Astrocyte of the hippocampus (primary cell): ENCODE results near the gene KLK8.
"Not testable (repeated sequence)": the region's sequence is repeated elsewhere in the genome, so short reads cannot be mapped to it uniquely, and the experiment has no call there.

Experiments used
- DNase-seq: peaks from one replicate; pipeline ENCODE4 v3.0.0; 2011; ENCODE audit warnings: low read depth, low spot score

The KLK8 gene

DNA sequence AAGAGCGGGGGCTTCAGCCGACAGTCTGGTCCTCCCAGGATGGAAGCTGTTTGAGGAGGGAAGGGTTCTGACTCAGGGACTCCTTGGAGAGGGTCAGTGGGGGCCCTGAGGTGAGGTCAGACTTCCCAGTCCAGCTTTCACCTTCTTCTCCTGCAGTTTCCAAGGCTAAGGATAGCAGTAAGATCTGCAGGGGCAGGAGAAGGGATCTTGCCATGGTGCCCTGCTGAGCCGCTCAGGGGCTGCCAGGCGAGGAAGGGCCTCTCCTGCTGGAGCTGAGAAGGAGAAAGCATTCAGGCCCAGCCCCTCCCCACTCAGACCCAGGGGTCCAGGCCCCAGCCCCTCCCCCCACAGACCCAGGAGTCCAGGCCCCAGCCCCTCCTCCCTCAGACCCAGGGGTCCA lies 19.2 kb downstream of the KLK8 start:
- no peak for DNase-seq

DNA sequence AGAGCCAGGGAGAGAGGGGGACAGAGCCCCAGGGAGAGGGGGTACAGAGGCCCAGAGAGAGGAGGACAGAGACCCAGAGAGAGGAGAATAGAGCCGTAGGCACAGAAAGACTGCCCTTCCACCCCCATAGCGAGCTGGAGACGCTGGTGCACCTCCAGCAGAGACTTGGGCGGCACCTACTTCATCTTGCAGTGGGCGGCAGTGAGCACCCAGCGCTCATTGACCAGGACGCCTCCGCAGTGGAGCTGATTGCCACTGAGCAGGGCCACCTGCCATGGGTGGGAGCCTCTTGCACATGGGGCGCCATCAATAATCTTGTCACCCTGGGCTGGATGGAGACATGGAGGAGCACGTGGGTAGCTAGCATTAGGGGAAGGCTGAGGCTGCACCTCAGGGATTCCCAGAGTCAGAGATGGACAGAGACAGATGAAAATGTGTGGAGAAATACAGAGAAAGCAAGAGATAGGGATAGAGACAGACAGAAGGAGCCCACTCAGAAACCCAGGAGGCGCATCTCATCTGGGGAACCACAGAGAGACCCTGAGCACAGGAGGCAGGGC lies 19.7 kb downstream of the KLK8 start:
- no peak for DNase-seq

DNA sequence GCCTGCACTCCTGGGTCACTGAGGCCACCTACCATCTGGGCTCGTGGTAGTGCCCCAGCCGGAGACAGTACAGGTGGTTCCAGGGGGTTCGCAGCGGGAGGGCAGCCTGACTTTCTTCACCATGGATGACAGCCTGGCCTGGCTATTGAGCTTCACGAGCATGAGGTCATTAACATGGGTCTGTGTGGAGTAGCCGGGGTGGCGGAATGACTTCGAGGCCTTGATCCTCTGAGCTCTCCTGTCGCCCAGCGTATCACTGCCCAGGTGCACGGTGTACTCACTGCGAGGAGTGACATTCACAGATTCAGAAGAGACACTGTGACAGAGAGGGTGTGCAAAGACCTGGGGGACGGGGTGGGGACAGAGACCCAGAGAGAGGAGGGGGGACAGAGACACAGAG lies 21.2 kb downstream of the KLK8 start:
- DNase-seq: no peak

DNA sequence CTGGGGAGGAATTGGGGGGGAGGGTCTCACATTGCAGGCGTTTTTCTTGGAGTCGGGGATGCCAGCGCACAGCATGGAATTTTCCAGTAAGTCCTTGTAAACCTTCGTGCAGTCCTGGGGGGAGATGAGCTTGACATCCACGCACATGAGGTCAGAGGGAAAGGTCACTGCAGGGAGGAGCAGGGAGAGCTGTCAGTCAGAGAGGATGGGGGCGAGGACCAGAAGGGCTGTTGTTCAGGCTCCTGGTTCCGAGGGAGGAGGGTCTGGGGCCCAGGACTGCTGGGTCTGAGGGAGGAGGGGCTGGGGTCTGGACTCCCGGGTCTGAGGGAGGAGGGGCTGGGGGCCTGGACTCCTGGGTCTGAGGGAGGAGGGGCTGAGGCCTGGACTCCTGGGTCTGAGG lies 21.6 kb downstream of the KLK8 start:
- DNase-seq: no peak

DNA sequence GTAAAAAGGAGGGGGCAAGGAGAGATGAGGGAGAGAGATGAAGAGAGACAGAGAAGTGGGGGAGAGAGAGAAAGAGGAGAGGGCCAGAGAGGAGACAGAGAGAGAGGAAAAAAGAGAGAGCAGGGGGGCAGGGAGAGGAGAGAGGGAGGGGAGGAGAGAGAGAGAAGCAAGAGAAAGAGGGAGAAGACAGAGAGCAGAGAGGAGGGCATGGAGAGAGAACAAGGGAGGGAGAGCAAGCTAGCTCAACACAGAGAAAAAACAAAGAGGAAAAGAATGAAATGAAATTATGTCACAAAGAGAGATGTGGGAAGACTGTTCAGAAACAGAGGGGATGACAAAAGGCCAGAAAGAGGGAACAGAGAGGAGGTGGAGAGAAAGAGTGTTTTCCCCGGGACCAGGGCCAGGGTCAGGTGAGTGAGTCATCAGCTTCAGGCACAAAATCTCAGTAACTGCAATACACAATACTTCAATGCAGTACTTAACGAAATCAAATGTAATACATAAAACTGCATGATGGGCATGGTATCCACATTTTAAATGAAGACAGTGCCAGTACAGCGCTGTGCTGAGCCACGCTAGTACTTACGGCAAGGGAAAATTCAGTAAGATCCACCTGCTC lies 22.5 kb downstream of the KLK8 start:
- DNase-seq: no peak

DNA sequence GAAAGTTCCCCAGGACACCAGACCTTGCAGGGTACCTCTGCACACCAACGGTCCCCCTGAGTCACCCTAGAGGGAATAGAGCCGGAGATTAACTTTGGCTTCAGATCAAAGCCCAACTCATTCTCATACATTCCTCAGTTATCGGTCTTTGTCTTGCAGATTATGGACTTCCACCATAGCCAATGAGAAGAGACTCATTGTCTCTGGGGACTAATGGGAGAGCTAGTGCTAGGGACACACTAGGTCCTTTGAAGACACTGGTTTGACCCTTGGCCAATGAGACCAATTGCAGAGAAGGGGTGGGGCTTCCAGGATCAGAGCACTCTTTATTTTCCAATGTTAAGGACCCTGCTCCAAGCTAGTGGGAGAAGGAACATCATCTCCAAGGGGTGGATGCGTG lies 23.8 kb downstream of the KLK8 start:
- no peak for DNase-seq

DNA sequence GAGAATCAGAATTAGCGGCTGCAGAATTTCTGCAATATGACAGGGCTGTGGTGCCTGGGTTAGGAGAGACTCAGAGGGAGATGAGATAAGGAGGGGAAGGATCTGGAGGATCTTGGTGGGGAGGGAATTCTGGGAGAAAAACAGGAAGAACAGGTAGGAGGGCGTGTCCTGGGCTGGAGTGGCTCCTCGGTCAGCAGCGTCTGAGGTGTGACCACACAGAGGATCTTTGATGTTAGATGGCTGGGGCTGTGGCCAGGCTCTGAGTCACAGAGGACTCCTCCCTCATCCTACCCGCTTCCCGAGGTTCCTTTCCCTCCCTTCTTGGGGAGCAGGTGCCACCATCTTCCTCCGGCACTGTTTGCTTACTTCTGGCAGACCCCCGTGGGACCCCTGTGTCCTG lies 25.6 kb downstream of the KLK8 start:
- DNase-seq: no peak

DNA sequence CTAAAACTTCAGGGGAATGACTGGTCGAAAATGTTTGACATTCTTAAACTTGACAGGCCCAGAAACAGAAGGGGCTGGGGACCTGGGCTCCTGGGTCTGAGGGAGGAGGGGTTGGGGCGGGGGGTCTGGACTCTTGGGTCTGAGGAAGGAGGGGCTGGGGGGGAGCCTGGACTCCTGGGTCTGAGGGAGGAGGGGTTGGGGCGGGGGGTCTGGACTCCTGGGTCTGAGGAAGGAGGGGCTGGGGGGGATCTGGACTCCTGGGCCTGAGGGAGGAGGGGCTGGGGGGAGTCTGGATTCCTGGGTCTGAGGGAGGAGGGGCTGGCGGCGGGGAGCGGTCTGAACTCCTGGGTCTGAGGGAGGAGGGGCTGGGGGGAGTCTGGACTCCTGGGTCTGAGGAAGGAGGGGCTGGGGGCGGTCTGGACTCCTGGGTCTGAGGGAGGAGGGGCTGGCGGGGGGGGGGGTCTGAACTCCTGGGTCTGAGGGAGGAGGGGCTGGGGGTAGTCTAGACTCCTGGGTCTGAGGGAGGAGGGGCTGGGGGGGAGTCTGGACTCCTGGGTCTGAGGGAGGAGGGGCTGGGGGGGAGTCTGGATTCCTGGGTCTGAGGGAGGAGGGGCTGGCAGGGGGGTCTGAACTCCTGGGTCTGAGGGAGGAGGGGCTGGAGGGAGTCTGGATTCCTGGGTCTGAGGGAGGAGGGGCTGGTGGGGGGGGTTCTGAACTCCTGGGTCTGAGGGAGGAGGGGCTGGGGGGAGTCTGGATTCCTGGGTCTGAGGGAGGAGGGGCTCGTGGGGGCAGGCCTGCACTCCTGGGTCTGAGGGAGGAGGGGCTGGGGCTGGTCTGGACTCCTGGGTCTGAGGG lies 26.5 kb downstream of the KLK8 start:
- no peak for DNase-seq

DNA sequence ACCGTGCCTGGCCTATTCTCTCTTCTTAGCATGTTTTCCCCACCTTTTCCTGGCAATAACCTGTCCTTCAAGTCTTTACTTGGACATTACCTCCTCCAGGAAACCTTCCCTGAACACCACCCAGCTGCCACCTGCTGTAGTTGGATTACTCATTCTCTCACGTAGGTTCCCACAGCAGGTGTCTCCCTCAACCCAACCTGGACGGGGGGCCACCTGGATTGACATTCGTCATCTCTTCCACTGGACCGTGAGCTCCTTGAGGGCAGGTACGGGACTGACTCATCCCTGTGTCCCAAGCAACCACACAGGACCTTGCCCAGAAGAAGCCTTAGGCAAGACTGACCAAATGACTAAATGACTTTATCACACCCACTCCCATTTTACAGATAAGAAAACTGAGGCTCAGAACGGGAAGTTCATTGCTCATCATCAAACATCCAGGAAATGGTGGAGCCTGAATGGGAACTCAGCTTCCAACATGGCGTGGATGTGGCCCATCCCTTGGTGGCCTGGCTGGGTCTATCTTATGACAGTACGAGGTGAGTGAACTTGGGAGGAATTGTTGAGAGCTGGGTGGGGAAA lies 28.5 kb downstream of the KLK8 start:
- no peak for DNase-seq

DNA sequence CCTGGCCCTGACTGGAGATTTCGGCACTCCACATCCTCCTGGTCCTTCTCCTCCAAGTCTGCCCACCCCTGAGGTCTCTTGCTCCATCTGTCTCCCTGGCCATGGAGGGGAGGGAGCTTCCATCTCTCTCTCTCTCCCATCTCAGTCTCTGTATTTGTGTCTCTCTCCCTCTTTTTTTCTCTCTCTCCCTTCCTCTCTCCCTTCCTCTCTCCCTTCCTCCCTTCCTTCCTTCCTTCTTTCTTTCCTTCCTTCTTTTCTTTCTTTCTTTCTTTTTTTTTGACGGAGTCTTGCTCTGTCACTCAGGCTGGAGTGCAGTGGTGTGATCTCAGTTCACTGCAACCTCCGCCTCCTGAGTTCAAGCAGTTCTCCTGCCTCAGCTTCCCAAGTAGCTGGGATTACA lies 31.6 kb downstream of the KLK8 start:
- DNase-seq: not testable (repeated sequence)

DNA sequence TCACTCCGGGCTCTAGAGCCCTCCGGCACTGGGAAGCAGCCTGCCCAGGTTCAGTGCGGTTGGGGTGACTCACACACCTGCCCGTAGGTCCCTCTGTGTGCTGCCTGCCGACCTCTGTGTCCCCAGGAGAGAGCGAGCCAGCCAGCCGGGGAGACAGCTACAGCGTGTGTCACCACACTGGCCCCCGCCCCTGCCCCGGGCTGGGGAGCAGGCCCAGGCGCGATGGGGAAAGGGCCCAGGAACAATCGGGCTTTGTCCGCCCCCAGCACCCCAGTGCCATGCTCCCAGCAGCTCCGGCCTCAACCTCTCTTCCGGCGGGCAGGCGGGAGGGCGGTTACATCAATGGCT lies 32.0 kb downstream of the KLK8 start, which contains the start of gene KLK6:
Gene KLK6 (minus strand): TSS at position 179 of the 348 bp plus-strand sequence. CDS start 1,487 bp downstream, outside the sequence.
- DNase-seq: no peak

DNA sequence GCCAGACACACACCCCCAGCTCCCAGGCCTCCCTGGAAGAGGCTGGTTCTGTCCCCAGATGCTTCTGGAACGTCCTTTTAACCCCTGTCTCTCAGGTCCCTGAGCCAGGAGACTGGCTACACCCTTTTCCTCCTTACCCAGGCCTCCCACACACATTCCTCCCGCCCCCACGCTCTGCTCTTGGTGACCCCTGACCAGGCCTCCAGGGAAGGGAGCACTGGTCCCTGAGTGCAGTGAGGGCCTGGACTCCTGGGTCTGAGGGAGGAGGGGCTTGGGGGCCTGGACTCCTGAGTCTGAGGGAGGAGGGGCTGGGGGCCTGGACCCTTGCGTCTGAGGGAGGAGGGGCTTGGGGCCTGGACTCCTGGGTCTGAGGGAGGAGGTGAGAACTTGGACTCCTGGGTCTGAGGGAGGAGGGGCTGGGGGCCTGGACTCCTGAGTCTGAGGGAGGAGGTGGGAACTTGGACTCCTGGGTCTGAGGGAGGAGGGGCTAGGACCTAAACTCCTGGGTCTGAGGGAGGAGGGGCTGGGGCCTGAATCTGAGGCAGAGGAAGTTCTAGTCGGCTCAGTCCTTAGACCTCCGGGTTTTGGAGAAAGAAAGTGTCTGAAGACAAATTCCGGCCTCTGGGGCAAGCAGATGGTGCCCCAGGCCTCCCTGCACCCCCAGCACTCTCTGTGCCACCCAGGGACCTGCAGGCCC lies 32.5 kb downstream of the KLK8 start:
- no peak for DNase-seq

DNA sequence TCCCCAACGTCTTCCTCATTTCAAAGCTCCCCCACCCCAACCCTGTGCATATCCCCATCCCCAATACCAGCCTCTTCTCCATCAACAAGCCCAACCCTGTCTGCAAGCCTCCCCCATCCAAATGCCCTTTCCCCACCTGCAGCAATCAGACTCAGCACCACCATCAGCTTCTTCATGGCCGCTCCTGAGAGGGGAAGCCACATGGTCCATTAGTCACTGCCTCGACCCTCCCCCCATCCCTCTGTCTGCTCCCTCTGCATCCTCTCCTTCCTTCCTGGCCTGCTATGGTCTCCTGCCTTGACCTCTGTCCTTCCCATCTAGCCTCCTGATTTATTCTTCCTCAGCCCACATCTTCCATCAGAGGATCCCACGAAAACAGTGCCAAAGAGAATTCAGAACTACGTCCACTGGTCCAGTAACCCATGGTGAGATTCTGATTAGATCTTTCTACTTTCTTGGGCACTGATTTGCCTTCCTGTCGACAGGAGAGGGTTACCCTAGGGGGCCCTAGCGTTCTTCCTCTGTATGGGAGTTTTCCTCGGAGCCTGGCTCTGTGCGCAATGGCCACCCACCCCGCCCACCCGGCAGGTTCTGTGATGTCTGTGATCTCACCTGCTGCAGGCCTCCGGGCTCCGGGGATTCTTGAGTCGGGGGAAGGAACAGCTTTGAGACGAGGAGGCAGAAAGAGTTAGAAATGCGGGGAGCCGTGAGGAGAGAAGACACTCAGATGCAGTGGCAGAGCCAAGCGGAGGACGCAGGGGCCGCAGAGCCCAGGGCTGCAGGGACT lies 33.3 kb downstream of the KLK8 start:
- DNase-seq: no peak

DNA sequence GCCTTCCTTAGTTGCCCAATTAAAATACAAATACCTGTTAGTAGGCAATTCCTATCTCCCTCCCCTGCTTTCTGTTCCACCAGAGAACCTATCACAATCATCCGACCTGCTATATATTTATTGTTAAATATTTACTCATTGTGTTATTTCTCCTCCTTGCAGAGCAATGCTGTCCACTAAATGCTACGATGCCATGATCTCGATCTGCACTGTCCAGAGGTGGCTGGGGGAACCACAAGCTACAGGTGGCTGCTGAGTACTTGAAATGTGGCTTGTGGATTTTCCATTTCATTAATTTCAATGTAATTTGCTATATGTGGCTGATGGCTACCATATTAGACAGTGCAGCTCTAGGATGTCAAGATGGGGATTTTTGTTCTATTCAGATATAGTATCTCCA lies 37.1 kb downstream of the KLK8 start:
- DNase-seq: no peak

DNA sequence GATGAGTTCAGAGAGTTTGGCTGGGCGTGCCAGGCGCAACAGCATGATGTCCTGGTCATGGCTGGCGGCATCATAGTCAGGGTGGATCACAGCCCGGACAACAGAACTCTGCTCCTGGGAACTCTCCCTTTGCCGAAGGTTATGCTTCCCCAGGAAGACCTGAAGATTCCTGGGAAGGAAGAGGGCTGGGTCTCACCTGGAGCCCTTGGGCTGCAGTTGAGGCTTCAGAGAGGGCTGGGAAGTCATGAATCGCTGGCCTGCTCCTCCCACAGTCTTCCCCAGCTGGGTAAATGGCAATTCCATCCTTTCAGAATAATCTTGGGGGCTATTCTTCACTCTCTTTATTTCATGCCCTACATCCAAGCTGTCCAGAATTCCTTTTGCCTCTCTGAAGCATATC lies 38.0 kb downstream of the KLK8 start:
- no peak for DNase-seq

DNA sequence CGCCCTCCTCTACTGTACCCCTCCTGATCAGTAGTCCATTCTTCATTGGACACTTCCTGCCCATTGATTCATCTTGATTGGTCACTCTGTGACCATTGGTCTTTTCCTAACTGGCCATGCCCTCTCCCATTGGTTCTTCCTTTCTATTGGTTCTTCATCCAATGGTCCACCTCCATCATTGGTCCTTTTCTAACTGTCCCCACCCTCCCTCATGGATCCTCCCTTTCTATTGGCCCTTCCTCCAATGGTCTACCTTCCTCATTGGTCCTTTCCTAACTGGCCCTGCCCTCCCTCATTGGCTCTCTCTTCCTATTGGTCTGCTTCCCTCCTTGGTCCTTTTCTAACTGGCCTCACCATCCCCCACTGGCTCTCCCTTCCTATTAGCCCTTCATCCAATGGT lies 39.2 kb downstream of the KLK8 start:
- no peak for DNase-seq

DNA sequence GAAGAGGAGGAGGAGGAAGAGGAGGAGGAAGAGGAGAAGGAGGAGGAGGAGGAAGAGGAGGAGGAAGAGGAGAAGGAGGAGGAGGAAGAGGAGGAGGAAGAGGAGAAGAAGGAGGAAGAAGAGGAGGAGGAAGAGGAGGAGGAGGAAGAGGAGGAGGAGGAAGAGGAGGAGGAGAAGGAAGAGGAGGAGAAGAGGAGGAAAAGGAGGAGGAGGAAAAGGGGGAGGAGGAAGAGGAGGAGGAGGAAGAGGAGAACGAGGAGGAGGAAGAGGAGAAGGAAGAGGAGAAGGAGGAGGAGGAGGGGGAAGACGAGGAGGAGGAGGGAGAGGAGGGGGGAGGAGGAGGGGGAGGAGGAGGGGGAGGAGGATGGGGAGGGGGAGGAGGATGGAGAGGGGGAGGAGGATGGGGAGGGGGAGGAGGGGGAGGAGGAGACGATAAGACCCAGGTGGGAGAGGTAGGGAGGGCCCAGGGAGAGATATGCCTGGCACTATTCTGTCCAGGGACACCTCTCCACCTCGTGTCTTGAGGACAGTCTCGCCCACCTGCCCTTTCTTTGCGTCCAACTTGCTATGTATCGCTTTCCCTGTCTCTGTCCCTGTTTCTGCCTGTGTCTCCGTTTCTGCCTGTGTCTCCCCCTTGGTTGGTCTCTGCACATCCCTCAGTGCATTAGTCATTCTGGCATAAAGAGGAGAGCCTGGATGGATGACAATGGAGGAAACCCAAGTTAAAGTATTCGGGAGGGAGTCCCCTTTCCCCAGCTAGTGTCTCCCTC lies 41.5 kb downstream of the KLK8 start:
- DNase-seq: no peak

DNA sequence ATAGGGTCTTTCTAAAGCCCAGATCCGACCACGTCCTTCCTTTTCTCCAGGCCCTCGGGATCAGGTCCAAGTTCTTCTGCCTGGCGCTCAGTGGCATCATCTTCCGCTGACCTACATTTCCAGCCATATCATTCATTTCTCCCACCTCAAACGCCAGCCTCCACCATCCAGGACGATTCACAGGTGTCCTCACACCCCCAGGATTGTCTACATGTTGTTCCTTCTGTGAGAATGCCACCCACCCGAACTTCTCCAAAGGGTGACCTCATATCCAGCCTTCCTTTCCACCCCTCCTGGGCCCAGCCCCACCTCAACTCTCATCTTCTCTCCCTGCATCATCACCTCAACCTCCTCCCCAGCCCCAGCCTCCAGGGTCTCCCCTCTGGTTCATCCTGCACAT lies 43.8 kb downstream of the KLK8 start:
- DNase-seq: no peak

DNA sequence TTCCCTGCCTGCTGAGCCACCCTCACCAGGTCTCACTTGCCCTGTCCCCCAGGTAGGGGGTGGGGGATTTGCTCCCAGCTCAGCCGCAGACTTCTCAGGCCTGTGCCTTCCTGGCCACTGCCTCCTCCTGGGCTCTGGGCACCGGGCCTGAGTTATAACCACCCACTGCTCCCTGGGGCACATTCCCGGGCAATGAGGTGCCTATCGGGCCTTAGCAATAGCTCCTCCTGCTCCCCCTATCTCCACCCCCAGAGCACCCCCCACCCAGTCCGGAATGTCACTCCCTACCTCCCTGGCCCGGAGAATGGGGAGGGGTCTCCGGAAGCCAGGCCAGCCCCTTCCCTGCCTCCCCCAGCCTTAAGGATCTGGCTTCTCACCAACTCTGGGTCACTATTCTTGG lies 48.5 kb downstream of the KLK8 start, which contains the start of gene KLK5:
Gene KLK5 (minus strand): TSS at position 129 of the 400 bp plus-strand sequence. CDS start 381 bp downstream, outside the sequence.
- peak; percentile 16 for DNase-seq

DNA sequence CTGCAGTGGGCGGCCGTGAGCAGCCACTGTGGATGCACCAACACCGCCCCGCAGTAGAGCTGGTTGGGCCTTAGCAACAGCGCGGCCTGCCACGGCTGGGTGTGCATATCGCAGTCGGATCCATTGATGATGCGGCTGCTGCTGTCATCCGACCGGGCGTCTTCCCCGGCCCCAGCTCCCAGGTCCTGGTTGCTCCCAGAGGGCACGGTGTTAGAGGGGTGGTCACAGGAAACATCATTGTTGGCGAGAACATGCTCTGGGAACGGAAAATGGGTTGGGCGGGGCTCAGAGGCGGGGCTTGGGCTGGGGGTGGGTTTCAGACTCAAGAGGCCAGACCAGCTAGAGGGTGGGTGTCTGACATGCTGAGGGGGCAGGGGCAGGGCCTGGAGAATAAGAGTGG lies 51.5 kb downstream of the KLK8 start:
- no peak for DNase-seq
